ENCODE measurements around the gene CAMK4. TPM values are rescaled to one million over a fixed set of nuclear protein-coding genes. Genes with fewer than 3 reads are reported as not detected.

The CAMK4 gene
- total RNA-seq, 4 donors from 2014 or later = 0.16 to 5.0 (median 4.4) TPM

DNA sequence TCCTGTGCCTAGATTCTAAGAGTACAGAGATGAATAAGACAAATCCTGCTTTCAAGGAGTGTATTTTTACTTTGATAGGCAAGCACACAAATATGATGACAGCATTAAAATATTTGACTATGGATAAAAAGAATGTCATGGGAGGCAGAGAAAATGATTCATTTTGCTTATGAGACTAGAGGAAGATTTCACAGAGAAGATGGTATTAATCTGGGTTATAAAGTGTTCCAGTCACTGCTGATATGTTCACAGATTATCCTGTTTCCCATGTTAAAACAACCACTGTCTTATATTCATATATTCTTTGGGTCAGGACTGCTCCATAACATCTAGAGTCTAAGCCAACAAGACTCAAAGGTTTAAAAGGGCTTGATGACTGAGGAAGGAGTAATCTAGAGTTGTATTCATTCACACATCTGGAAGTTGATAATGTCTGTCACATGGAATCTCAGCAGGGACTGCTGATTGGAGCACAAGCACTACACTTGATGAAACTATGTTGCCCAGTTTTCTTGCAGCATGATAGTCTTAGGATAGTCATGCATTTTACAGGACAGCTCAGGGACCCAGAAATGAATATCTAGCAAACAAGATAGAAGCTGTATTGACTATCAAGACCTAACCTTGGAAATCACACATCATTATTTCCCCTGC lies 208.8 kb downstream of the CAMK4 start:
- ATAC-seq = no peak
- no peaks in the 10 kb centered on the region for H3K27me3 ChIP-seq
- H3K9me3 ChIP-seq = no peaks in the 10 kb centered on the region
- no peaks in the 10 kb centered on the region for H3K36me3 ChIP-seq
- H3K4me3 ChIP-seq = no peak overlapping the region
- TF ChIP-seq POLR2AphosphoS5 (IDR thresholded peaks at IDR 0.05) (no peak), POLR2A (IDR thresholded peaks at IDR 0.05) (no peak), CTCF (IDR thresholded peaks at IDR 0.05) (no peak), EP300 (IDR thresholded peaks at IDR 0.05) (no peak)
- no peaks in the 10 kb centered on the region for H3K4me1 ChIP-seq
- H3K27ac ChIP-seq = no peak overlapping the region

- 82% methylated on average over 1 of the region's 1 CpG for WGBS, 2 donors (ENCODE audit: low coverage in 1 of 2)
- no peak overlapping the region for H3K27ac ChIP-seq
- no peaks in the 10 kb centered on the region for H3K9me3 ChIP-seq
- H3K4me3 ChIP-seq = no peak overlapping the region
- no peak for ATAC-seq
- H3K4me1 ChIP-seq = no peaks in the 10 kb centered on the region
- H3K36me3 ChIP-seq = no peaks in the 10 kb centered on the region
- TF ChIP-seq POLR2AphosphoS5 (IDR thresholded peaks at IDR 0.05) (no peak), POLR2A (IDR thresholded peaks at IDR 0.05) (no peak), EP300 (IDR thresholded peaks at IDR 0.05) (no peak), CTCF (IDR thresholded peaks at IDR 0.05) (no peak)
- H3K27me3 ChIP-seq = no peaks in the 10 kb centered on the region
These were observed 210.6 kb downstream of the CAMK4 start for GRCh38 chr5:111434800-111435199.

DNA sequence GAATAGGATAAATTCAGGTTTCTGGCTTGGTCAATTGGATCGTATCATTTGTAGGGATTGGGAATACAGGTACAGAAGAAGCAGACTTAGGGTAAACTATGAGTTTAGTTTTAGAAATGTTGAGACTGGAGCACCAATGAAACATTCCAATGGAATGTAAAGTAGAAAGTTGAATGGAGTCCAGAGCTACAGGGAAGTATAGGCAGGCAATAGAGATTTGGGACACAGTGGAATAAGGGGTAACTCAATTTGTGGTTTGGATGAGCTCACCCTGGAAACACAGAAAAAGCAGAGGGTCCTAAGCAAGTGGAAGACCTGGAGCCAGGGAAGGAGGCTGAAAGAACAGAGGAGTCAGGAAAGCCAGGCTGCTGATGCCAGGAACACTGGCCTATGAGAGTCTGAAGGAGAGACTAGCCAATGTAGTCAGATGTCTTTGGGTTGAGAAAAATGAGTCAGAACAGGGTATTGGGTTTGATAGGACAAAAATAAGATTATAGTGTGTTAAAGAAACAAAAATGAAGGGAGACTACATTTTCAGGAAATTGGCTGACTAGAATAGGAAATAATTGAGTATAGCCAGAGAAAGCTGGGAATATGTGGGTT lies 215.4 kb downstream of the CAMK4 start:
- H3K36me3 ChIP-seq = no peaks in the 10 kb centered on the region
- no peaks in the 10 kb centered on the region for H3K27me3 ChIP-seq
- no peaks in the 10 kb centered on the region for H3K4me1 ChIP-seq
- TF ChIP-seq POLR2AphosphoS5 (IDR thresholded peaks at IDR 0.05) (no peak), CTCF (IDR thresholded peaks at IDR 0.05) (no peak), POLR2A (IDR thresholded peaks at IDR 0.05) (no peak), EP300 (IDR thresholded peaks at IDR 0.05) (no peak)
- no peak overlapping the region for H3K27ac ChIP-seq
- no peak for ATAC-seq
- 50 to 88% methylated on average over 1 of the region's 1 CpG for WGBS, 2 donors (ENCODE audit: low coverage in 1 of 2)
- H3K4me3 ChIP-seq = no peak overlapping the region
- H3K9me3 ChIP-seq = no peaks in the 10 kb centered on the region

- no peak overlapping the region for H3K27ac ChIP-seq
- no peaks in the 10 kb centered on the region for H3K36me3 ChIP-seq
- no peaks in the 10 kb centered on the region for H3K9me3 ChIP-seq
- no peak for ATAC-seq
- WGBS, 2 donors (ENCODE audit: low coverage in 1 of 2) = 47 to 52% methylated on average over 1 of the region's 1 CpG
- no peak for TF ChIP-seq EP300 (IDR thresholded peaks at IDR 0.05)
- TF ChIP-seq CTCF (IDR thresholded peaks at IDR 0.05) = no peak
- TF ChIP-seq POLR2A (IDR thresholded peaks at IDR 0.05) = no peak
- no peak for TF ChIP-seq POLR2AphosphoS5 (IDR thresholded peaks at IDR 0.05)
- no peaks in the 10 kb centered on the region for H3K27me3 ChIP-seq
- H3K4me3 ChIP-seq = no peak overlapping the region
- H3K4me1 ChIP-seq = no peaks in the 10 kb centered on the region
These were observed 222.9 kb downstream of the CAMK4 start for GRCh38 chr5:111447099-111447498.

- Histone ChIP-seq H3K36me3 (no peaks in the 10 kb centered on the region), H3K9me3 (no peaks in the 10 kb centered on the region), H3K4me3 (no peak overlapping the region), H3K27ac (no peak overlapping the region), H3K27me3 (no peaks in the 10 kb centered on the region), H3K4me1 (no peaks in the 10 kb centered on the region)
- no peak for ATAC-seq
- 56 to 68% methylated on average over 1 to 2 of the region's 2 CpGs for WGBS, 2 donors (ENCODE audit: low coverage in 1 of 2)
- no peak for TF ChIP-seq CTCF (IDR thresholded peaks at IDR 0.05)
- TF ChIP-seq POLR2A (IDR thresholded peaks at IDR 0.05) = no peak
- no peak for TF ChIP-seq POLR2AphosphoS5 (IDR thresholded peaks at IDR 0.05)
- no peak for TF ChIP-seq EP300 (IDR thresholded peaks at IDR 0.05)
These were observed 223.6 kb downstream of the CAMK4 start for GRCh38 chr5:111447822-111448221.

Measured in gastroesophageal sphincter (tissue), 4 donors.